Esophagus mucosa (tissue), 1 donor: ENCODE measurements around the gene ICAM5. TPM values are rescaled to one million over a fixed set of nuclear protein-coding genes. Genes with fewer than 3 reads are reported as not detected.
"Not testable (repeated sequence)": the region's sequence is repeated elsewhere in the genome, so short reads cannot be mapped to it uniquely, and the experiment has no call there.

Source experiments
- ATAC-seq: fragments of 200-7000 bp; cut with Tn5 transposase; one replicate; pipeline ENCODE4 v1.9.1; 2020
- total RNA-seq: library from RNA; stranded (reverse); gene quantifications from one replicate; pipeline ENCODE4 v1.2.4, GENCODE V29; 2023
- donor health status: DM: yes; HTN: yes; CAD: no.

ICAM5 gene
- total RNA-seq, 1 donor from 2014 or later, result 1.3 TPM

DNA sequence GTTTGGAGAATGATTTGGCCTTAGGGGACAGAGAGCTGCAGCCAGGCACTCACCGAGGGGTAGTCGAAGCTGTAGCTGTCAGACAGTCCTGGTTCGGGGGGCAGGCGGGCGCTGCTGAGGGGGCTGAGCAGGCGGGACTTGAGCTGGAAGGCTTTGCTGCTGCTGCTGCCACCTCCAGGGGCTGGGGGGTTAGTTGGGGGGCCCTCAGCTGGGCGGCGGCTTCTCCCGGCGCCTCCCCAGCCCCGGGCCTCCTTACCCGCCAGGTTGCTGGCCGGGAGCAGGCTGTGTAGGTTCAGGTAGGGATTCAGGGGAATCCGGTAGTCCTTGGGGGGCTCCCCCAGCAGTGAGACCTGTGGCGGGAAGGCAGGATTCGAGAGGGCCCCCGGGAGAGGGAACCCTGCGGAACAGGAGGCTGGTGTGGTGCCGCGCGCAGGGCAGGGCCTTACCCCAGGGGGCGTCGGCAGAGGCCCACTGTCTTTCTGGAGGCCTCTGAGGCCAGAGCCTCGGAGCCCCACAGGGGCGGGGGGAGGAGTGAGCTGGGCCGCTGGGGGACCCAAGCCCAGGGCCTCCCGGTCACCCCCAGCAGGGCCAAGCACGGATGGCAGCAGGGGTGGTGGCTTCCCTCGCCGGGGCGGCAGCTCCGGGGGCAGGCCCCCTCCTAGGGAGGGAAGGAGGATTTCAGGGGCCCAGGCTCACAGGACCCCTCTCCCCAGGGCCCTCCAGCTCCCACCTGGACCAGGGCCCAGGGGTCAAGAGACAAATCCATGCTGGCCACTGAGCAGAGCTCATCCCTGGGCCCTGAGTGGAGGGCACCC lies 31.1 kb downstream of the ICAM5 start:
- ATAC-seq, result no peak

DNA sequence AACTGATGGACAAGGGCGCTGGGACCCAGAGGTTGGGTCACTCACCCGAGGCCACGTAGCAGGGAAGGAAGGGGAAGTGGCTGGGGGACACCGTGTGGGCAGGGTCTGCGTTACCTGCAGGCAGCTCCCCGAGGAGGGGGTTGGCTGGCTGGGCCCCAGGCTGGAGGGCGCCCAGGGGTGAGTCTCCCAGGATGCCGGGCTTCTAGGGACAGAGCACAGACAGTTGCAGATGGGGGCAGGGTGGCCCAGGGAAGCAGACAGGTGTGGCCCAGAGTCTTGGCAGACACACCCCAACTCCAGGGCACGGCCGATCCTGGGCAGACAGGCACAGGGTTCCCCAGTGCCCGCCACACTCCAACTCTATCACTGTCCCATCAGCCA lies 31.7 kb downstream of the ICAM5 start:
- ATAC-seq, result peak; percentile 41

DNA sequence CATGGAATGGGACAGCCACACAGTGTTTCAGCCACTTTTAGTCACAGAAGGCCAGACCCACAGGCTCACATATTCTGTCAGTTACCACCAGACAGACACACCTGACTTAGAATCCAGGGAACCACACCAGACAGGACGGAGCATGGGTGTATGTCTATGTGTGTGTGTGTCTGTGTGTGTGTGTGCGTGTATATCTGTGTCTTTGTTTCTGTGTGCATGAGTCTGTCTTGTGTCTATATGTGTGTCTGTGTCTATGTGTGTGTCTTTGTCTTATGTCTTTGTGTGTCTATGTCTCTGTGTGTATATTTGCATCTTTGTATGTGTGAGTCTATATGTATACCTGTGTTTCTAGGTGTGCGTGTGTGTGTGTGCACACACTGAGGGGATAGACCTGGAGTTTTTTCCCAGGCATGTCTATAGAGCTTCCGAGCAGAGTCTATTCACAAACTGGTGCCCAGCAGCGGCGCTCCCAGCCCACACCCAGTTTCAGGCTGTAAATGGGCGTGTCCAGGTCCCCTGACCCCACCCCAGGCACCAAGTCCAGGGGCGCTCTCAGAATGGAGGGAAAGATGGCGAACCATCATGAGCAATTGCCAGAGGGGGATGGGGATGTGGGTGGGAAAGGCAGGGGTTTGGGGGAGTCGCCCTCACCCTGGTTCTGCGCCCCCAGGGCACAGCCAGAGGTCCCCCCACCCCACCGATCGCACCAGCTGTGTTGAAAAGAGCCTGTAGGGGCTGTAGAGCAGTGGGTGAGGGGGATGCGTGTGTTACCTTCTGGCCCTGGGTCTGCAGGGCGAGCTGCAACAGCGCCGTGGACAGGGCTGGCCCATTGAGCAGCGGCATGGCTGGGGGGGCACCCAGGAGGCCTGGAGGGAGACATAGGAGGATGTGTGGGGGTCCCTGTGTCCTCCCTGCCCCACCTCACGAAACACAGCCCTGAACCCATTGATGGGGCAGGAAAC lies 32.4 kb downstream of the ICAM5 start:
- no peak for ATAC-seq

DNA sequence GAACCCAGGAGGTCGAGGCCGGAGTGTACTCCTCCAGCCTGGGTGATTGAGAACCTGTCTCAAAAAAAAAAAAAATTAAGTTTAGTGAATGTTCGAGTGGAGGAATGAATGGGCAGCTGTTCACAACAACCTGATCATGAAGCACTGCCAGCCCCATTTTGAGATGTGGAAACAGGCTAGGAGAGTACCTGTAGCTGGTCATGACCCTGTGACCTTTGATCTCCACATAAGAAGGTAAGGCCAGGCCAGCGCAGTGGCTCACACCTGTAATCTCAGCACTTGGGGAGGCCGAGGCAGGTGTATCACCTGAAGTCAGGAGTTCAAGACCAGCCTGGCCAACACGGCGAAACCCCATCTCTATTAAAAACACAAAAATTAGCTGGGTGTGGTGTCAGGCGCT lies 36.0 kb downstream of the ICAM5 start:
- no peak for ATAC-seq

DNA sequence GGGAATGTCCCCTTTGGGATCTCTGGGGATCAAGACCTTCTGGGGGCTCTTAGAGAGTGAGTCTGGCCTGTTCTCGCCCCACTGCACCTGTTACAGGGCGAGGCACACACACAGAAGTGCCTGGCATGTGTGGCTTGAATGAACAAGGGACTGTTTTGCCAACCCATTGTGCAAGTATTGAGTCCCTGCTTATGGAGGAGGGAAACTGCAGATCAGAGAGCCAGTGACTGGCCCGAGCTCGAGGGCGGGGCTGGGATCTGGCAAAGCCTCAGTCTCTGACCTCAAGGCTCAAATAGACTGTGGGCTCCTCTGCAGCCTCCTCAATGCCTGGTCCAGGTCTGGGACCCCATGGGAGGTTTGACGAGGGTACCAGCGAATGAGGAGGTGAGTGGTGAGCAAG lies 38.0 kb downstream of the ICAM5 start:
- ATAC-seq, result no peak

DNA sequence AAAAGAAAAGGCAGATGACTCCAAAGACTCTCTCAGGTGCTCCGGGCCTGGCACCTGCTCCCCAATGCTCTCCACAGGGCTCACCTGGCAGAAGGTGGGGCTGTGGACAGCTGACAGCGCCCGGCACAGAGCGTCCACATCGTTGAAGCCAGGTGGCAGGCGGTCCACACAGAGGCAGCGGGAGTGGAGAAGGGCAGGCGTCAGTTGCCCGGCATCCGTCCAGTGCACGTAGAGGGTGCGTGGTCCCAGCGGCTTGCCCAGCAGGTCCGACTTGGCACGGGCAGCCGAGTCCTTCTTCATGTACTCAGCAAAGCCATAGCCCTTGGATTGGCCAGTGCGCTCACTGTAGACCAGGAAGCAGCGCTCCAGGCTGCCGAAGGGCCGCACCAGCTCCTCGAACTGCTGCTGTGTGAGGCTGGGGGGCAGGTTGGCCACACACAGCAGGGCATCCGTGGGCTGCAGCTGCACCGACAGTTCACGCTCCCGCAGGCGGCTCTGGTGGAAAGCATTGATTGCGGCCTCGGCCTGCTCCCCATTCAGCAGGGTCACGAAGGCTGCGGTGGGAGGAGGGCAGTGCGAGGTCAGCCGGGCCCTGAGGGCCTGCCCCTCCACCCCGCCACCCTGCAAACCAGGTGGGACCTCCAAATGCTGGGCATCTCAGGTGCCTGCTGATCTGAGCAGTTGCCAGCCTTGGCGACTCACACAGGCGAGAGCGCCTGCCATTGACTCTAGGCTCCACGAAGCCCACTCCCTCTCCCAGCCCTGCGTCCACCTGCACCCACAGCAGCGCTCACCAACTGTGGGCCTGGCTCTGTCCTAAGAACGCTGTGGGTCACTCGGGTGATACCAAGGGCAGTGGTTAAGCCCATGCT lies 39.0 kb downstream of the ICAM5 start:
- no peak for ATAC-seq

DNA sequence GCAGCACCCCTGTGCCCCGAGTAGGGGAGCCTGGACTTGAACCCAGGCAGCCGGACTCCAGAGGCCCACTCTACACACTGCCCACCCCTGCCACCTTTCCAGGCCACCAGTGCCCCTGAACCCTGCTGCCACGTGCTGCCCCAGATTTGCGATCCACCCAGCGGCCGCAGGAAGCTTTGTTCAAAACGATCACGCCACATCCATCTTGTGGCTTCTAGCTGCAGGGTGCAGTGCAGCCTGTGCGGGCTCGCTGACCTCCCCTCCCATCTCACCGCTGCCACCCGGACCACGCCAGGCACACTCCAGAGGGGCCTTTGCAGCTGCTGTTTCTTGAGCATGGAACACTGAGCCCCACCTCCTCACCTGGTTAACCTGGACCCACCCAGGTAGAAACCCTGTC lies 39.8 kb downstream of the ICAM5 start:
- ATAC-seq, result no peak

DNA sequence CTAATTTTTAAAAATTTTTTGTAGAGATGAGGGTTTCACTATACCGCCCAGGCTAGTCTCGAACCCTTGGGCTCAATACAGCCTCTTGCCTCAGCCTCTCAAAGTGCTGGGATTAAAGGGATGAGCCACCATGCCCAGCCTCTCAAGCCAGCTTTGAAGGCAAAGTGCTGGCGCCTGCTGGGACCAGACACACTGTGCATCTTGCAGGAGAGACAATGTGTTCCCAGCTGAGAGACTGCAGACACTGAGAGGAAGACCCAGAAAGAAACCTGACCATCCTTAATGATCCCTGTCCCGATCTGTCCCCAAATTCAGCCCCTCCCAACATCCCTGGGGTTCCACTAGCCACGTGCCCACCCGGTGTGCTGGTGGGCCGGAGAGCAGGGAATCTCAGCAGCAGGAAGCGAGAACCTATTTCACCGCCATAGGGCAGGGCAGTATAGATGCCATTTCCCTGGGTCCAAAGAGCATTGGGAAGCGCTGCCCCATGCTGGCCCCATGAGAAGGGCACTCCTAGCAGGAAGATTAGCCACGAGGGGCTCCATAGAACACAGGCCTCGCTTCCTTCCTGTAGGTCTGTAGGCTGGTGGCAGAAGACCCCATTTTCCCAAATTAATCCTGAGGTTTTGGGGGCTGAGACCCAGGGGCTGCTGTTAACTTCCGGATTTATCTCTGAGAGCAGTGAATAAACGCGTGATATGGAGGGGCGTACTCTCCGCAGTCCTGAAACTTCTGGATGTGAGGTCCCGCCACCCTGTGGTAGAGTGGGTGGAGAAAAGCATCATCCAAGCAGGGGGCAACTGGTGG lies 42.6 kb downstream of the ICAM5 start:
- ATAC-seq, result no peak

DNA sequence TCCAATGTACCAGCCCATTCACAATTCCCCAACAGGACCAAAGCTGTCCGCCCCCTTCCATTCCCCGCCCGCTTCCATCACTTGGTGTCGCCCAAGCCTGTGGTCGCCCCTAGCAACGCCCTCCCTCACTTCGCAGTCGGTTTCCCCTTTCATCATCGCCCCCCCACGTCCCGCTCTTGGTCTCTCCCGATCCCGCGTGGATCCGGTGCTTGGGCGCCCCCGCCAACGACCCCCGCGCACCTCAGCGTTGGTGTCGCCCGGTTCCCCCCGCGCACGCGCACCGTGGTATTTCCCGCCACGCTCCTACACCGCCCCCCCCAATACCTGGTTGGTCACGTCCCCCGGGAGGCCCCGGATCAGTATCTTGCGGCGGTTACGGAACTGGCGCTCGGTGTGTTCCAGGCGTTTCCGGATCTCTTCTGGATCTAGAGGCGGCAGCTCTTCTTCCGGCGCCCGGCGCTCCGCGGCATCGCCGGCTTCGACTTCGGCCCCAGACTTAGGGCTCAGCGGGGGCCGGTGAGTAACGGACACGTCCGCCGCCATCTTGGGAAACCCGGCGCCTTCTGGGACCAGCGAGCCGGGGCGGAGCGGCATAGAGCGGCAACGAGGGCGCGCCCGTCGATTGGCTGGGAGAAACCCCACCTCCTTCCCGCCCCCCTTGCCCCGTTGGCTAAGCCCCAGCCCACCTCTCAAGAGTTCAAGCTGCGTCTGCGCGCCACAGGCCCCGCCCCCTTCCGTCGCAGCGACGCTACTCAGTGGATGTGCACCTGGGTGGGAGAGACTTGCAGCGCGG lies 43.4 kb downstream of the ICAM5 start, which contains the start of gene RAVER1:
RAVER1 (minus strand) TSS at position 565 of the 793 bp plus-strand sequence; CDS start at position 543, 22 bp downstream.
- ATAC-seq, result peak; percentile 94

DNA sequence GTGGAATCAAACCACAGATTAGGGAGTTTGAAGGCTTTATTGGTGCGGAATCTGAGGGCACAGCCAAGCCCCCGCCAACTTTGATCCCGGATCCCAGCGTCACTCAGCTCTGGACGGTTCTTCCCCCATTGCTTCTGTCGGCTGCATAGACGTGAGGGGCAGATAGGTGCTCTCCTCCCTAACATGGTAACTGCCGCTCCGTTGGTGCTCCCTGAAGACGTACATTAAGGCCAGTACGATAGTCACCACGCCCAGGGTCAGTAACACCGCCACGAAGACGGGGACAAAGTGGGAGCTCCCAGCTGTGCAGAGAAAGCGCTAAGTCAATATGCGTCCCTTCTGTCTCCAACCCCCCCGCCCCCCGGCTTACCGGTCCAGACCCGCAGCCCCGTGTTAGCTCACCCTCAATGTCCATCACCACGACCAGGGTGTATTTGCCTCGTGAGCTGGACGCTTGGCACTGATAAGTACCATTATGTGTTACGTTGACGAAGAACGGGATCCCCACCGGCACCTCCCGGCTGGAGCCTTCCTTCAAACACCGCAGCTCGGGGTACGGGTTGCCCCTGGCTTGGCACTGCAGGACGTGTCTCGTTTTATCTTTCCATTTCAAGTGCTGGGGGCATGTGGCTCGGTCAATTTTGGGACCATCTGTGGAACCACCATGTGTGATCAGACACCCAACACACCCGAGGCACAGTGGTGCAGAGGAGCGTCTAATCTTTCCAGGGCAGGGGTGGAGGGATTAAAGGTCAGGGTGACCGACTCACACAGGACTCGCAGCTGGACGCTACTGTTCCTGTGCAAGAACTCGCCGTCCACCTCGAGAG lies 44.2 kb downstream of the ICAM5 start:
- ATAC-seq, result peak; percentile 11

DNA sequence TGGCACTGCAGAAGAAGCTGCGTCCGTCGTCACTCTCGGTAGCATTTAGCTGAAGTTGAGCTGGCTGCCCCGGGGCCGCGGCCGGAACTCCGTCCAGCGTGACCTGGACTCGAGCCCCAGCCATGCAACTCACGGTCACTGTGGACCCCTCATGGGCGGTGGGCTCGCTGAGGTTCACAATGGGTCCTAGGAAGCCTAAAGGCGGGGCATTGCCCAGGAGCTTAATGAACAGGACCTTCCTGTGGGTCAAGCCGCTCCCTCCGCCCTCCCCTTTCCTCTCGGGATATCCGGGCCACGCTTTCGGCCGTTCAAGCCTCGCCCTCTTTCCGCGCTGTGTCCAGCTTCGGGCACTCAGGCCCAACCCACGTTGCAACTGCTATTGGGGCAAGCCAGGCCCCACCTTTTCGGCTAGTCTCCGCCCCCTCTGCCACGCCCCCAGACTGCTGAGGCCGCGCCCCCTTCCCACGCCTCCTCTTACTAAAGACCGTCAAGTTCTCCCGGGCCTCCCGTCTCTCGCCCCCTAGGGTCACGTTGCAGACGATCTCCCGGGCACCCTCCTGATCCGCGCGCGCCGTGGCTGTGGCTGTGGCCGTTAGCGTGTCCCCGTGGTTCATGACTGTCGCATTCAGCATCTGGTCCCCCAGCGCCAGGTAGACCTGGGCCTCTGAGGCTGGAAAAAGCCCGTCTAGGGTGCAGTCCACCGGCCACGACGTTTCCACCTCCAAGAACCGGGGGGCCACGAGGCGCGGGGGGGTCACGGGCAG lies 45.0 kb downstream of the ICAM5 start:
- peak; percentile 78 for ATAC-seq

DNA sequence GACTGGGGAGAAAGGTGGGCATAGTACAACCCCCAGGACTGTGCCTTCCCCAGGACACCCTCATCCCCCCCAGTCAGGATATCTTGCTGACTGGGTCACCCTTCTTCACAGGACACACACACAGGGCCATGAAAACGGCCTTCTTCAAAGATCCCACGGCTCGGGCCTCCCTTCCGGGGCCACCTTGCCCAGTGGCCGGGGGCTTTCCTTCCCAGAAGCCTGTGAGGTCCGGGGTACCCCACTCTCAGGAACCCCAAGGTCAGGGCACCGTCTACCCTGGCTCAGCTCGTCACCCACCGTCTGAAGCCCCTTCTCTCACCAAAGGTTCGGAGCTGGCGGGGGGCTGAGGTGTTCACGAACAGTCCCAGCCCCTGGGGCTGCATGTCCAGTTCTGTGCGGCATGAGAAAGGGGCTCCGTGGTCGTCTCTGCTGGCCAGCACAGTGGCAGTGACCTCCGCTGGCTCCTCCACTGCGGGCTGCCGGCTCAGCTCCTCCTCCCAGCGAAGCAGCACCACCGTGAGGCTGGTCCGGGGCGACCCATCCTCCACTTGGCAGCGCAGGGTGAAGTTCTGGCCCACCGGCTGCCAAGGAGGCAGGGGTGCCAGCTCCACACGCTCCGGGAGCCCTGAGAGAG lies 45.7 kb downstream of the ICAM5 start:
- ATAC-seq, result no peak

DNA sequence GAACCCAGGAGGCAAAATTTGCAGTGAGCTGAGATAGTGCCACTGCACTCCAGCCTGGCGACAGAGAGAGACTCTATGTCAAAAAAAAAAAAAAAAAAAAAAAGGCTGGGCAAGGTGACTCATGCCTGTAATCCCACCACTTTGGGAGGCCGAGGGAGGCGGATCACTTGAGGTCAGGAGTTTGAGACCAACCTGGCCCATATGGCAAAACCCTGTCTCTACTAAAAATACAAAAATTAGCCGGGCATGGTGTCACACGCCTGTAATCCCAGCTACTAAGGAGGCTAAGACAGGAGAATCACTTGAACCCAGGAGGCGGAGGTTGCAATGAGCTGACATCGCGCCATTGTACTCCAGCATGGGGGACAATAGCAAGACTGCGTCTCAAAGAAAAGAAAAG lies 47.0 kb downstream of the ICAM5 start:
- not testable (repeated sequence) for ATAC-seq

DNA sequence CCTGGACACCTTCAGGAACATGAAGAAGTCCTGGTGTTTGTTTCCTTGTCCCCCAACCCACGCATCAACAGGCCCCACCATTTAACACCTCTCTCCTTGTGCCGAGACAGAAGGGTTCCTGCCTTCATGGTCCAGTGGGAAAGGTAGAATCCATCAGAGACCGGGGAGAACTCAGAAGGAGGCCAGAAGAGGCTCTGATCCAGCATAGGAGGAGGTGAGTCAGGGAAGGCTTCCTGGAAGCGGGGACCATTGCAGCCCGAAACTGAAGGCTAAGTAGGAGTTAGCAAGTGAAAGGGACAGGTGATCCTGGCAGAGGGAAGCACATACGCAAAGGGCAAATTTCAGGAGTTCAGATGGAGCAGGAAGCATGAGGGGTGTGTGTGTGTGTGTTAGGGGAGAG lies 49.2 kb downstream of the ICAM5 start:
- no peak for ATAC-seq

DNA sequence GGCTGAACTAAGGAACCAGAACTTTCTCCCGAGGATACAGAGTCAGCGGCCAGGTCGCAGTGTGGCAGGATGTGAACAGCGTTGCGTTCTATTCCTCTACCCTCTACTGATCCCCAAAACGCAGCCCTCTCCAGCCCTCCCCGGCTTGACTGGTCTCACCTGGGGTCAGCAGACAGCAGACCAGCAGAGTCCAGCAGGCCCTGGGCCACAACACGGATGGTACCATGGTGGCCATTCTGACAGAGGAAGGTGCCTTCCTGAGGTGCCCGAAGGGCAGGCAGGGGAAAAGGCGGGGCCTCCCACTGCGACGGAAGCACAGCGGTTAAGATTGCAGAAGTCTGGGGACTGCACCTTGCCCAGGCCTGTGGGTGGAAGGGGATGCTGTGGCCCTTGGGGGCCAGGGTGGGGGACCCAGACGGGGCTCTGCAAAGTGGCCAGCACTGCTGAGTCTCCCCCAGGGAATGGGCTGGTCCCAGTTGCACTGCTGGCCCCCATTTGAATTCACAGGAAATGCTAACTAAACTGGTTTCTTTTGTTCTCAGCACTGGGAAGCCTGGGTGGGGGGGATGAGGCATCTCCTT lies 49.7 kb downstream of the ICAM5 start, which contains the start of gene ICAM3:
ICAM3 (minus strand) TSS at position 245 of the 581 bp plus-strand sequence; CDS start at position 235, 10 bp downstream.
- ATAC-seq, result peak; percentile 15

DNA sequence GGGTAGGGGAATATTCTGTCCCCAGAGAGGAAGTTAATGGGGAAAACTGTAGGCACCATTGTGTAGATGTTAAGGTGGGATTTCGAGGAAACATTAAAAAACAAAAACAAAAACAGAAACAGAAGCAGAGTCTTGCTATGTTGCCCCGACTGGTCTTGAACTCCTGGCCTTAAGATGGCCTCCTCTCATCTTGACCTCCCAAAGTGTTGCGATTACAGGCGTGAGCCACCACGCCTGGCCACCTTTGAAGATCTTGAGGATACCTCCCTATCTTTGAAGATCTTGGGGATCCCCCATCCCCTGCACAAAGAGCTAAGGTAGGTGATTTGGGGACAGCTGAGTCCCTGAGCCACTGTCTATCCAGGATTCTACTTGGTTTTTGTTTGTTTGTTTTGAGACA lies 50.2 kb downstream of the ICAM5 start:
- ATAC-seq, result no peak

DNA sequence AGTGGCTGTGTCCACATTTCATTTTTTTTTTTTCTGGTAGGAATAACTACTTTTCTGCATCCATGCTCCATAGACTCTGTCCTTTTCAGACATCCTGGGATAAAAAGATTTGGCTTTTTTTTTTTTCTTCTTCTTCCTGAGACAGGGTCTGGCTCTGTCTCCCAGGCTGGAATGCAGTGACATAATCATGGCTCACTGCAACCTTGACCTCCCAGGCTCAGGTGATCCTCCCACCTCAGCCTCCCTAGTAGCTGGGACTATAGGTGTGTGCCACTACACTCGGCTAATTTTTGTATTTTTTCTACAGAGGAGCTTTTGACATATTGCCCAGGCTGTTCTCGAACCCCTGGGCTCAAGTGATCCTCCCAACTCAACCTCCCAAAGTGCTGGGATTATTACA lies 53.7 kb downstream of the ICAM5 start:
- ATAC-seq, result no peak

DNA sequence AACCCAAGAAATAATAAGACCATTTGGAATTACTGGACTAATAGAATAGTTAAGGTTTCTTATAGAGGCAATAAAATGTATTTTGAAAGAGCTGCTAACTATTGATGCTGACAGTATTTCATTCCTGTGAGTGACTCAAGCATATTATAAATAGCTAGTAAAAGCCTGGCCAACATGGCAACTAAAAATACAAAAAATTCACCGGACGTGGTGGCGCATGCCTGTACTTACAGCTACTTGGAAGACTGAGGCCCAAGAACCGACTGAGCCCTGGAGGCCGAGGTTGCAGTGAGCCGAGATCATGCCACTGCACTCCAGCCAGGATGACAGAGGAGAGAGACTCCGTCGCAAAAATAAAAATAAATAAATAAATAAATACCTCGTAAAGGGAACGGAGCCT lies 55.0 kb downstream of the ICAM5 start:
- no peak for ATAC-seq
